ENCODE data around the gene UXS1.

The UXS1 gene

DNA sequence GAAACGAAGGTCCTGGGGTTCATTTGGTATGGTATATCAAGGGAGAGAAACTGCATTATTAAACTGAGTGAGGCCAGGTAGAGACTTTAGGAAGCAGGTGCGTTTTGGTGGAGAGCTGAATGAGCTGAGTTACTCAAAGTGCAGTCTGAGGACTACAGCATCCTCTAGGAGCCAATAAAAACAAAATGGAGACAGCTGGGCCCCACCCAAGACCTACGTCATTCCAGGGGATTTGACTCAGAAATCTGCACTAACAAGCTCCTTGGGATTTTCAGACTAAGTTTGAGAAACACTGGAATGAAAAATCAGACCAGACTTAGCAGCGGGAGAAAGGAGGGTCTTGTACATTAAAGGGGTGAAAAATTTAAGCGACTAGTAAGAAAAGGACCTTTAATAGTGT is 131.5 kb downstream of the UXS1 start:
- no peak overlapping the region for H3K4me3 ChIP-seq (ENCODE audit: low read length)
- no peak for DNase-seq (ENCODE audit: low read depth)
- TF ChIP-seq CTCF (conservative IDR thresholded peaks at IDR 0.05; ENCODE audit: low read length): no peak

GRCh38 chr2:106061611-106062349 is 132.3 kb downstream of the UXS1 start:
- H3K4me3 ChIP-seq (ENCODE audit: low read length): no peak overlapping the region
- no peak for TF ChIP-seq CTCF (conservative IDR thresholded peaks at IDR 0.05; ENCODE audit: low read length)
- DNase-seq (ENCODE audit: low read depth): no peak

DNA sequence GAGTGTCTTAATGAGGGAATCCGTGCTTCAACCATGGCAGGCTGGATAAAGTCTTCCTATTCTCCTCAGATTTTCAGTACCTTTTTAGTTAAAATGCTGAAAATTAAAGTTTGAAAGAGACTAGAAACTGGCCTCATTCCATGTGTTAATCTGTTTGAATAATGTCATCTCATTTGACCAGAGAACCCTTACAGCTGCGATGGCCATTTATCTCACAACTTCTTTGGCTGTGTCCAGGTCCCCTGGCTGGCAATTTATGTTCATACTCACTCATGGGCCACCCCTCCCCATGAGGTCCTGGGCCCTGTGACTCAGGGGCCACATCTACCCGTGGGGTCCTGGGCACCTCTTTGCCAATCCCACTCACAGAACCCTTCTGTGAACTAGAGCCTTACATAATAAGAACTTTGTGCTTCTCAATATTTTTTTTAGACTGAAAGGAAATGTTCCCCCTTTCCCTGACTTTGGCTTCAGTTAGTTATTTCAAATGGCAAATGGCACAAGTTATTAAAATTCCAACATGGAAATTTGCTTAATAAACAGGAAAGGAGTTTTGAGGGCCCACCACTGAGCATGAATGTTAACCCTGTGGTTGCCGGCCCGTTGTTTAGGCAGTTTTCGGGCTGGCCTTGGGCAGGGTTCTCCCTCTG is 134.6 kb downstream of the UXS1 start:
- DNase-seq (ENCODE audit: low read depth): no peak
- no peak overlapping the region for H3K4me3 ChIP-seq (ENCODE audit: low read length)
- TF ChIP-seq CTCF (conservative IDR thresholded peaks at IDR 0.05; ENCODE audit: low read length): no peak

DNA sequence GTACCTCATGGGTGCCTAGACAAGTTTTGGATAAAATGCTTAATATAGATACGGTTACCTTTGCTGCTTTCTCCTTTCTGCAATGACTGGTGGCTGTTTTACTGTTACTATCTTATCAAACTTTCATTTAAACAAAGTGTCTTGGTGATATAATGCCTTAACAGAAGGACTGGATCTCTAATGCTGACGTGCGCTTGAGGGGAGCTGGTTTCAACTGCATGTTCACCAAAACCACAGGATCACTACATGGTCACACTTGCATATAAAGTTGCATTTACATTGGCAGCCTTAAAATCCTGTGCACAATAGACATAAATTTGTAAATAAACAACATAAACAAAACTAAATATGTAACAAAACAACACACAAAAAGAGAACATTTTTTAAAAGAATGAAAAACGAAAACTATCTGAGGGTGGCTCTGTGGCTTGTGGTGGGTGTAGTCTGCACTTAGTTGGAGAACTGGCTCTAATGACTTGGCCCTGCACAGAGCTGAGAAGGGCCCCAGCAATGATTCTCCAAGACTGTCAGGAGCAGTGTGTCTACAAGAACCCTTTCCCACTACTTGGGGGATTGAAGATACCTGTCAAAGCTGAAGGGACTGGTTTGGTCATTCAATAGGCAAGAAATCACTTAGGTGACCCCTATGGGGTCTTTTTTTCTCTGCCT is 135.5 kb downstream of the UXS1 start:
- no peak for TF ChIP-seq CTCF (conservative IDR thresholded peaks at IDR 0.05; ENCODE audit: low read length)
- no peak for DNase-seq (ENCODE audit: low read depth)
- no peak overlapping the region for H3K4me3 ChIP-seq (ENCODE audit: low read length)

GRCh38 chr2:106057206-106057605 is 136.9 kb downstream of the UXS1 start:
- no peak overlapping the region for H3K4me3 ChIP-seq (ENCODE audit: low read length)
- DNase-seq (ENCODE audit: low read depth): no peak
- TF ChIP-seq CTCF (conservative IDR thresholded peaks at IDR 0.05; ENCODE audit: low read length): no peak

GRCh38 chr2:106054880-106055655 is 139.0 kb downstream of the UXS1 start:
- no peak overlapping the region for H3K4me3 ChIP-seq (ENCODE audit: low read length)
- DNase-seq (ENCODE audit: low read depth): no peak
- no peak for TF ChIP-seq CTCF (conservative IDR thresholded peaks at IDR 0.05; ENCODE audit: low read length)
